ENCODE measurements around the gene MYH14. TPM values are rescaled to one million over a fixed set of nuclear protein-coding genes. Genes with fewer than 3 reads are reported as not detected.

MYH14 gene
- total and polyA plus RNA-seq, 2 of the 4 experiments (the other 2 are of a cell fraction): not detected

DNA sequence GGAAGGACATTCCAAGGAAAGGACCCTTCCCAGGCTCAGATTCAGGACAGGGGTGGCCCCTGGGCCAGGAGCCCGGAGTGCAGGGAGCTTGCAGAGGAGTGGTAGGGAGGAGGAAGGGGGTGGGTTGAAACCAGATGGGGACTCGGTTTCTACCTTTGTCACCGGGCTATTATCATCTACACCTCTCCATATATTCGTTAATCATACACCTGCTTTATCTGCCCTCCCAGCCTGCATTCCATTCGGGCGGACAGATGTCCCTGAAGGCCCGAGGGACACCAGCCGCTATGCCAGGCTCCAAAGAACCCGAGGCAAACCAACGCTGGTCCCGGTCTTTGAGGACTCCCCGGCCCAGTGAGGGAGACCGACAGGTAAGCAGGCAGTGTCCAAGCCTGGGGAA, 15.5 kb upstream of the MYH14 start:
- H4K8ac ChIP-seq (ENCODE audit: low read depth in 2 of 2, low read length in 2 of 2): no peak overlapping the region
- H2BK20ac ChIP-seq (ENCODE audit: low read depth, low read length): no peak overlapping the region
- CTCF ChIA-PET: no interaction called here
- H3K4me1 ChIP-seq (ENCODE audit: control insufficient read depth, insufficient read depth, low read length): no peaks in the 10 kb centered on the region
- no peak overlapping the region for H3K18ac ChIP-seq (ENCODE audit: low read depth, low read length)
- no peaks in the 10 kb centered on the region for H3K9me1 ChIP-seq (ENCODE audit: insufficient read depth, low read length)
- DNase-seq: no peak
- H3K9me3 ChIP-seq (ENCODE audit: control insufficient read depth, insufficient read depth, low read length): peaks cover 8% of the 10 kb centered on the region
- POLR2A ChIA-PET (ENCODE audit: unreplicated experiment): no interaction called here
- no peak overlapping the region for H2AFZ ChIP-seq (replicated peaks; ENCODE audit: low read length, poor library complexity)
- no peak overlapping the region for H2AK9ac ChIP-seq (replicated peaks; ENCODE audit: low read depth, low read length, poor library complexity)
- no peak overlapping the region for H2BK120ac ChIP-seq (ENCODE audit: low read depth, low read length)
- in situ Hi-C loops (cut with MboI; ENCODE audit: low sequenced_read_pairs) (no loop called here), intact Hi-C loops (cut with micrococcal nuclease) (no loop called here), dilution Hi-C loops (cut with HindIII; ENCODE audit: low sequenced_read_pairs, unreplicated experiment) (no loop called here)
- H4K20me1 ChIP-seq (ENCODE audit: insufficient read depth, low read length): no peaks in the 10 kb centered on the region
- no peak overlapping the region for H2AK5ac ChIP-seq (ENCODE audit: low read depth, low read length)
- H3K56ac ChIP-seq (ENCODE audit: extremely low read depth, insufficient read depth, low read length): no peak overlapping the region
- no peak overlapping the region for H3K23ac ChIP-seq (ENCODE audit: low read depth, low read length)
- no peak overlapping the region for H3K9ac ChIP-seq (ENCODE audit: low read depth, low read length)
- WGBS, 2 experiments (ENCODE audit: extremely low coverage in 2 of 2, insufficient read length in 1 of 2): 66% methylated on average over 4 of the region's 13 CpGs; no CpG with 5 or more reads in 1 of the 2 experiments
- no TSS peak for BruUV-seq (replicated peaks)
- H3K14ac ChIP-seq (replicated peaks; ENCODE audit: low read depth, low read length): no peak overlapping the region
- TF ChIP-seq SMC3 (IDR thresholded peaks at IDR 0.05; ENCODE audit: low read depth, low read length): no peak
- no peak for TF ChIP-seq CEBPB (IDR thresholded peaks at IDR 0.05; ENCODE audit: low read depth, low read length)
- no peak for TF ChIP-seq MXI1 (IDR thresholded peaks at IDR 0.05; ENCODE audit: borderline replicate concordance, low read depth, low read length)
- TF ChIP-seq RAD21 (IDR thresholded peaks at IDR 0.05; ENCODE audit: low read length): no peak
- no peak for TF ChIP-seq CHD1 (IDR thresholded peaks at IDR 0.05; ENCODE audit: low read depth, low read length)
- no peak for TF ChIP-seq RFX5 (IDR thresholded peaks at IDR 0.05; ENCODE audit: low read depth, low read length)
- TF ChIP-seq, protein P1, sequence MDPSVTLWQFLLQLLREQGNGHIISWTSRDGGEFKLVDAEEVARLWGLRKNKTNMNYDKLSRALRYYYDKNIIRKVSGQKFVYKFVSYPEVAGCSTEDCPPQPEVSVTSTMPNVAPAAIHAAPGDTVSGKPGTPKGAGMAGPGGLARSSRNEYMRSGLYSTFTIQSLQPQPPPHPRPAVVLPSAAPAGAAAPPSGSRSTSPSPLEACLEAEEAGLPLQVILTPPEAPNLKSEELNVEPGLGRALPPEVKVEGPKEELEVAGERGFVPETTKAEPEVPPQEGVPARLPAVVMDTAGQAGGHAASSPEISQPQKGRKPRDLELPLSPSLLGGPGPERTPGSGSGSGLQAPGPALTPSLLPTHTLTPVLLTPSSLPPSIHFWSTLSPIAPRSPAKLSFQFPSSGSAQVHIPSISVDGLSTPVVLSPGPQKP (IDR thresholded peaks at IDR 0.05; ENCODE audit: borderline replicate concordance, low read depth, low read length): no peak
- no peak for TF ChIP-seq POLR2A (IDR thresholded peaks at IDR 0.05; ENCODE audit: low read depth, low read length)
- TF ChIP-seq, protein P2, sequence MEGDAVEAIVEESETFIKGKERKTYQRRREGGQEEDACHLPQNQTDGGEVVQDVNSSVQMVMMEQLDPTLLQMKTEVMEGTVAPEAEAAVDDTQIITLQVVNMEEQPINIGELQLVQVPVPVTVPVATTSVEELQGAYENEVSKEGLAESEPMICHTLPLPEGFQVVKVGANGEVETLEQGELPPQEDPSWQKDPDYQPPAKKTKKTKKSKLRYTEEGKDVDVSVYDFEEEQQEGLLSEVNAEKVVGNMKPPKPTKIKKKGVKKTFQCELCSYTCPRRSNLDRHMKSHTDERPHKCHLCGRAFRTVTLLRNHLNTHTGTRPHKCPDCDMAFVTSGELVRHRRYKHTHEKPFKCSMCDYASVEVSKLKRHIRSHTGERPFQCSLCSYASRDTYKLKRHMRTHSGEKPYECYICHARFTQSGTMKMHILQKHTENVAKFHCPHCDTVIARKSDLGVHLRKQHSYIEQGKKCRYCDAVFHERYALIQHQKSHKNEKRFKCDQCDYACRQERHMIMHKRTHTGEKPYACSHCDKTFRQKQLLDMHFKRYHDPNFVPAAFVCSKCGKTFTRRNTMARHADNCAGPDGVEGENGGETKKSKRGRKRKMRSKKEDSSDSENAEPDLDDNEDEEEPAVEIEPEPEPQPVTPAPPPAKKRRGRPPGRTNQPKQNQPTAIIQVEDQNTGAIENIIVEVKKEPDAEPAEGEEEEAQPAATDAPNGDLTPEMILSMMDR (conservative IDR thresholded peaks at IDR 0.05; ENCODE audit: low read depth, low read length): no peak
- TF ChIP-seq MAZ (IDR thresholded peaks at IDR 0.05; ENCODE audit: borderline replicate concordance, low read depth, low read length): no peak
- TF ChIP-seq, protein P3, sequence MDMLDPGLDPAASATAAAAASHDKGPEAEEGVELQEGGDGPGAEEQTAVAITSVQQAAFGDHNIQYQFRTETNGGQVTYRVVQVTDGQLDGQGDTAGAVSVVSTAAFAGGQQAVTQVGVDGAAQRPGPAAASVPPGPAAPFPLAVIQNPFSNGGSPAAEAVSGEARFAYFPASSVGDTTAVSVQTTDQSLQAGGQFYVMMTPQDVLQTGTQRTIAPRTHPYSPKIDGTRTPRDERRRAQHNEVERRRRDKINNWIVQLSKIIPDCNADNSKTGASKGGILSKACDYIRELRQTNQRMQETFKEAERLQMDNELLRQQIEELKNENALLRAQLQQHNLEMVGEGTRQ (IDR thresholded peaks at IDR 0.05; ENCODE audit: low read depth, low read length): no peak
- no peak for ATAC-seq (ENCODE audit: low read depth)
- no peaks in the 10 kb centered on the region for H3K36me3 ChIP-seq (ENCODE audit: control insufficient read depth, insufficient read depth, low read length)
- H3K27ac ChIP-seq (ENCODE audit: insufficient read depth, low read length): no peak overlapping the region
- H3K4me2 ChIP-seq (ENCODE audit: low read depth, low read length): no peak overlapping the region
- no peak overlapping the region for H3K4me3 ChIP-seq (ENCODE audit: insufficient read depth, low read depth, low read length)
- H3K79me1 ChIP-seq (ENCODE audit: low read depth in 1 of 2, low read length in 2 of 2): no peaks in the 10 kb centered on the region
- H4K5ac ChIP-seq (ENCODE audit: low read depth, low read length): no peak overlapping the region
- no peak overlapping the region for H4K91ac ChIP-seq (ENCODE audit: insufficient read depth, low read depth, low read length)
- H2BK15ac ChIP-seq (ENCODE audit: low read depth, low read length): no peak overlapping the region
- no peak overlapping the region for H3K4ac ChIP-seq (ENCODE audit: low read depth, low read length)
- H3K27me3 ChIP-seq (ENCODE audit: control insufficient read depth, insufficient read depth, low read length): no peaks in the 10 kb centered on the region
- no peak overlapping the region for H2BK5ac ChIP-seq (ENCODE audit: low read depth, low read length, poor library complexity, severe bottlenecking)

Measured in IMR-90 (cell line).